Measurements from ENCODE around the gene SLC23A1. TPM values are rescaled to one million over a fixed set of nuclear protein-coding genes. Genes with fewer than 3 reads are reported as not detected.
"Not testable (repeated sequence)": the region's sequence is repeated elsewhere in the genome, so short reads cannot be mapped to it uniquely, and the experiment has no call there.

Gene SLC23A1
- total RNA-seq, 4 donors from 2014 or later = 0.30 to 5.5 (median 1.0) TPM; not detected in 1

DNA sequence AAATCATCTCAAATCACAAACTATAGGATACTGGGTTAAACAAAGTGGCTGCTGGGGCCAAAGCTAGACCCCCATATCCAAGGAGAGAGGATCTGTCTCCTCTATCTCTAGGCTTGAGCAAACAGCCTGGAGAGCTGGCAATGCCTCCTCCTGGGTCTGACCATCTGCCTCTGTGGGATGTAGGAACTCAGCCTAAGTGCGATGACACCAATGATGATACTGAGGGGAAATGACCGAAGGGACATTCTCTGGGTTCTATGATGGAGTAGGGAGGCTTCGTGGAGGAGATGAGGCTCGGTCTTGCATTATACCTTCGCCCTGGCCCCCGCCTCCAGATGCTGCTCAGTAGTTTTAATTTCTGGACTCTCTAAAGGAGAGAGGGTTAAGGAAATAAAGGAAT lies 30.1 kb upstream of the SLC23A1 start:
- Histone ChIP-seq H3K9me3 (no peaks in the 10 kb centered on the region), H3K27ac (no peak overlapping the region), H3K4me3 (no peak overlapping the region), H3K36me3 (no peaks in the 10 kb centered on the region), H3K4me1 (peaks cover 7 to 8% of the 10 kb centered on the region in 2 donors), H3K27me3 (no peaks in the 10 kb centered on the region)
- DNase-seq = peak in 1 of 2 donors; percentile 1
- intact Hi-C loops (cut with DNase I; ENCODE audit: low total_unique reads) = no loop called here
- TF ChIP-seq, protein P1, sequence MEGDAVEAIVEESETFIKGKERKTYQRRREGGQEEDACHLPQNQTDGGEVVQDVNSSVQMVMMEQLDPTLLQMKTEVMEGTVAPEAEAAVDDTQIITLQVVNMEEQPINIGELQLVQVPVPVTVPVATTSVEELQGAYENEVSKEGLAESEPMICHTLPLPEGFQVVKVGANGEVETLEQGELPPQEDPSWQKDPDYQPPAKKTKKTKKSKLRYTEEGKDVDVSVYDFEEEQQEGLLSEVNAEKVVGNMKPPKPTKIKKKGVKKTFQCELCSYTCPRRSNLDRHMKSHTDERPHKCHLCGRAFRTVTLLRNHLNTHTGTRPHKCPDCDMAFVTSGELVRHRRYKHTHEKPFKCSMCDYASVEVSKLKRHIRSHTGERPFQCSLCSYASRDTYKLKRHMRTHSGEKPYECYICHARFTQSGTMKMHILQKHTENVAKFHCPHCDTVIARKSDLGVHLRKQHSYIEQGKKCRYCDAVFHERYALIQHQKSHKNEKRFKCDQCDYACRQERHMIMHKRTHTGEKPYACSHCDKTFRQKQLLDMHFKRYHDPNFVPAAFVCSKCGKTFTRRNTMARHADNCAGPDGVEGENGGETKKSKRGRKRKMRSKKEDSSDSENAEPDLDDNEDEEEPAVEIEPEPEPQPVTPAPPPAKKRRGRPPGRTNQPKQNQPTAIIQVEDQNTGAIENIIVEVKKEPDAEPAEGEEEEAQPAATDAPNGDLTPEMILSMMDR (IDR thresholded peaks at IDR 0.05) = no peak
- TF ChIP-seq POLR2A (IDR thresholded peaks at IDR 0.05) = no peak

DNA sequence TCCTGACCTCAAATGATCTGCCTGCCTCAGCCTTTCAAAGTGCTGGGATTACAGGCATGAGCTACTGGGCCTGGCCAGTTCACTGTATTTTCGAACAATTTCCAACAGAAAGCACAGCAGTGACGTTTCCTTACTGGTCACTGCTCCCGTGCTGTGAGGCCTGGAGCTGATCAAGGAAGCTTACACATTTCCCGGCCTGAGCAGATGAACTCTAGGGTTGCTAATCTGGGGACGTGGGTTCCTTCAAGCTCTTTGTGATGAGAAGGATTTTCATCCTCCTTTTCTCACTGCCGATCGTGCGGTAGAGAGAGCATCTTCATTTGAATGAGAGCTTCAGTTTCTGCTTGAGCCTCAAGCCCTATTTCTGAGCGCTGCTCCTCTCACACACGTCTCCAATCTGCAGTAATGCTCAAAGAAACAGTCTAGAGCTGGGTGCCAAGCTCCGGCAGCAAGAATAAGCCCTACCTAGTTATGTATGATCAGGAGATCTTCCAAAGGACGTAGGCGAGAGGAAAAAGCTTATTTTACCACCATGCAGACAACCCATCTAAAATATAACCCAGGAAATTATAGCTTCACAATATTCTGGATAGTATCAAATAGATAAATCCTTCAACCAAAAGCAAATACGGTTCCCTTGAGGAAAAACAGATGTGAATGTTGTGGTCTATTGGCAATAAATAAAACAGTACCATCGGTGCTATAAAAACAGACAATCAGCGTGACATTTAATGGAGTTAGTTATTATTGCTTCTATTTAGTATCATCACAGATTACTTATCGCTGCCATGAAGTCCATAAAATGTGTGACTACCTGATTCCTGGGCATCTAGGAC lies 28.1 kb upstream of the SLC23A1 start:
- peaks cover under 1 to 8% of the 10 kb centered on the region in 2 donors for H3K4me1 ChIP-seq
- TF ChIP-seq POLR2A (IDR thresholded peaks at IDR 0.05) = no peak
- TF ChIP-seq, protein P1 (IDR thresholded peaks at IDR 0.05) = no peak
- no peaks in the 10 kb centered on the region for H3K36me3 ChIP-seq
- no peaks in the 10 kb centered on the region for H3K27me3 ChIP-seq
- DNase-seq = peak; percentile 41 to 73
- intact Hi-C loops (cut with DNase I; ENCODE audit: low total_unique reads) = no loop called here
- no peak overlapping the region for H3K4me3 ChIP-seq
- no peaks in the 10 kb centered on the region for H3K9me3 ChIP-seq
- peak overlapping the region; percentile 64 to 73 for H3K27ac ChIP-seq

DNA sequence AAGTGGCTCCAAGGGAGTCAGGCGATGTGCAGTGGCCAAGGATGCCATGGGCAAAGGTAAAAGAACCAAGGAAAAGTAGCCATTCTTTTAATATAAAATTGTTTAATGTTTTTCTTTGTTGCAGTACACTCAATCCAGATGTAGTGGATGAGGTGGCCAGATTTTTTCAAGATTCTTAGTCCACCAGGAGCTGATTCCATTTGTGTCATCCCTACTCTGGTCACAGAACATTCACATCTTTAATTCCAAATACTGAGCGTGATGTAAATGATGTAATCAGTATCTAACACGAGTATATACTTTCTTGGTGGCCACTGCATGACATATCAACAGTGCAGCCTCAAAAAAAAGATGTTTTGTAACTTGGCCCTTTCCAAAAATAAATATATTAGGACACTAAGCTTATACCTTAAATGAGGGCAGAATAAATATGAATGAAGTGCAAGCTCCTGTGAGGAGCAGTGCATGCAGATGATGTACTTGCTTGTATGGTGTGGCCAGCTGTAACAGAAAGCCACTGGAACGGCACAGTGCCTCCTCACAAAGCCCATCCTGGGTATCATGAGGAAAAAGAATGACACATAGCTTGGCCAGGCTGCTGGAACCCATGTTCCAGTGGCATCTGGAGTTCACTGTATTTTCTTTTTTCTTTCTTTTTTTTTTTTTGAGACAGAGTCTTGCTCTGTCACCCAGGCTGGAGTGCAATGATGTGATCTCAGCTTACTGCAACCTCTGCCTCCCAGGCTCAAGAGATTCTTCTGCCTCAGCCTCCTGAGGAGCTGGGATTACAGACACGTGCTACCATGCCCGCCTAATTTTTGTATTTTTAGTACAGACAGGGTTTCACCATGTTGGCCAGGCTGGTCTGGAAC lies 27.3 kb upstream of the SLC23A1 start:
- peak overlapping the region; percentile 64 to 73 for H3K27ac ChIP-seq
- intact Hi-C loops (cut with DNase I; ENCODE audit: low total_unique reads) = no loop called here
- H3K27me3 ChIP-seq = no peaks in the 10 kb centered on the region
- no peaks in the 10 kb centered on the region for H3K9me3 ChIP-seq
- peaks cover 0 to 8% of the 10 kb centered on the region in 2 donors for H3K4me1 ChIP-seq
- H3K36me3 ChIP-seq = no peaks in the 10 kb centered on the region
- peak in 1 of 2 donors; percentile 10 for DNase-seq
- H3K4me3 ChIP-seq = no peak overlapping the region
- TF ChIP-seq POLR2A (IDR thresholded peaks at IDR 0.05) = no peak

DNA sequence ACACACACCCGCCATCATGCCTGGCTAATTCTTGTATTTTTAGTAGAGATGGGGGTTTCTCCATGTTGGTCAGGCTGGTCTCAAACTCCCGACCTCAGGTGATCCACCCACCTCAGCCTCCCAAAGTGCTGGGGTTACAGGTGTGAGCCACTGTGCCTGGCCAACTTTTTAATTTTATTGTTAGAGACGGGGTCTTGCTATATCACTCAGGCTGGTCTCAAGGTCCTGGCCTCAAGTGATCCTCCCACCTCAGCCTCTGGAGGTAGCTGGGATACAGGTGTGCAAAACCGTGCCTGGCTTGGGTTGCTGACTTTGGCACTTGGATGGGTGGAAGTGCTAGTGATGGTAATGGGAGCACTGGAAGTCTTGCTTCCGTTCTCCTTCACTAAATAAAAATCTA lies 26.0 kb upstream of the SLC23A1 start:
- intact Hi-C loops (cut with DNase I; ENCODE audit: low total_unique reads); H3K4me1 ChIP-seq; H3K27me3 ChIP-seq; H3K9me3 ChIP-seq; H3K36me3 ChIP-seq; H3K4me3 ChIP-seq: not testable (repeated sequence)
- DNase-seq = peak in 1 of 2 donors; percentile 6
- H3K27ac ChIP-seq = peak overlapping the region in 1 of 2 donors; percentile 16

DNA sequence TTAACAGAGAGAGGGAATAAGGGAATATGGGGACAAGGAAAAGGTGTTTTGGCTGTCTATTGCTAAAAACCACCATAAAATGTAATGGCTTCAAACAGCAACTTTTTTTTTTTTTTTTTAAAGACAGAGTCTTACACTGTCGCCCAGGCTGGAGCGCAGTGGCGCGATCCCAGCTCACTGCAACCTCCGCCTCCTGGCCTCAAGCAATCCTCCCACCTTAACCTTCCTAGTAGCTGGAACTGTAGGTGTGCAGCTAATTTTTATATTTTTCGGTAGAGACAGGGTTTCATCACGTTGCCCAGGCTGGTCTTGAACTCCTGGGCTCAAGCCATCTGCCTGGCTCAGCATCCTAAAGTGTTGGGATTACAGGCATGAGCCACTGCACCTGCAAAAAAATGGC lies 25.1 kb upstream of the SLC23A1 start:
- TF ChIP-seq, protein P1 (IDR thresholded peaks at IDR 0.05) = no peak
- no peak for TF ChIP-seq POLR2A (IDR thresholded peaks at IDR 0.05)
- H3K27ac ChIP-seq = no peak overlapping the region
- no peaks in the 10 kb centered on the region for H3K9me3 ChIP-seq
- intact Hi-C loops (cut with DNase I; ENCODE audit: low total_unique reads) = no loop called here
- no peaks in the 10 kb centered on the region for H3K27me3 ChIP-seq
- H3K36me3 ChIP-seq = no peaks in the 10 kb centered on the region
- H3K4me3 ChIP-seq = no peak overlapping the region
- H3K4me1 ChIP-seq = peaks cover 0 to 8% of the 10 kb centered on the region in 2 donors
- DNase-seq = no peak

DNA sequence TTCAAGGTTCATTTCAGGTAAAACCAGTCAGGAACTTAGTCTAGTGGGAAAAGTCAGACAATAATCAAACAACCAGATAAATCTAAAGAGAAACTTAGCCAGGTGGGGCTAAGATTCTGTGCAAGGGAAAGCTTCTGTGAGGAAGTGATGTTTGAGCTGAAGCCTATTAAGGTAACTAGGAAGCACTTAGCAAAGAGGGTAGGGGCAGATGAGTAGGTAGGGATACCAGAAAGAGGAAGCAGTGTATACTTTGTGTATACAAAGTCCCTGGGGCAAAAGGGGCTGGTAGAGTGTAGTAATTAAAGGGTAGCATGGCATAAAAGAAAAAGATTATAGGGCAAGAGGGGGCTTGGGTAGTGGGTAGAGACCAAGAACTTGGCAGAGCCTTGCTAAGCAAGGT lies 24.4 kb upstream of the SLC23A1 start:
- Histone ChIP-seq H3K9me3 (no peaks in the 10 kb centered on the region), H3K4me3 (no peak overlapping the region), H3K4me1 (peaks cover 0 to 11% of the 10 kb centered on the region in 2 donors), H3K27ac (no peak overlapping the region), H3K36me3 (no peaks in the 10 kb centered on the region), H3K27me3 (no peaks in the 10 kb centered on the region)
- no peak for DNase-seq
- TF ChIP-seq, protein P1 (IDR thresholded peaks at IDR 0.05) = no peak
- no peak for TF ChIP-seq POLR2A (IDR thresholded peaks at IDR 0.05)
- intact Hi-C loops (cut with DNase I; ENCODE audit: low total_unique reads) = no loop called here

Measured in uterus (tissue), 4 donors.